GM21717 (cell line): ENCODE measurements around the gene COL13A1.

Experiments used
- ATAC-seq: cut with Tn5 transposase; IDR thresholded peaks from one replicate; pipeline ENCODE4 v1.9.1; 2021; ENCODE audit warnings: mild to moderate bottlenecking, moderate library complexity; ENCODE audit not compliant: unreplicated experiment

COL13A1 gene

DNA sequence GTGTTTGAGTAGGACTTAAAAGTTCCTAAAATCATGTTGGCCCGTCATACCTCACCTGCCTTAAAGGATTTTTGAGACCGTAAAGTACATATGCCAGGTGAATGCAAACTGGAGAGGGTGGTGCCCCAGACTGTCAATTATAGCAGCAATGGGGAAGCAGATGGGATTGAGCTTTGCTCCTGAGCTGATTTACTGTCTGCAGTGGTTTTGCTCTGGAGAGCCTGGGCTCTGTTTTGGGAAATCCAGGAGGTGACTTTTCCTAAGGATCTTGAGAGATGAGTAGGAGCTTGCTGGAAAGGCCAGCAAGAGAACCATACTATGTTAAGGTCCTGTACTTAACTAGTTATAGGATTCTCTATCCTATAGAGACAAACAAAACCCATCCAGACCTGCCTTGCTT lies 43.0 kb downstream of the COL13A1 start:
- ATAC-seq = no peak

DNA sequence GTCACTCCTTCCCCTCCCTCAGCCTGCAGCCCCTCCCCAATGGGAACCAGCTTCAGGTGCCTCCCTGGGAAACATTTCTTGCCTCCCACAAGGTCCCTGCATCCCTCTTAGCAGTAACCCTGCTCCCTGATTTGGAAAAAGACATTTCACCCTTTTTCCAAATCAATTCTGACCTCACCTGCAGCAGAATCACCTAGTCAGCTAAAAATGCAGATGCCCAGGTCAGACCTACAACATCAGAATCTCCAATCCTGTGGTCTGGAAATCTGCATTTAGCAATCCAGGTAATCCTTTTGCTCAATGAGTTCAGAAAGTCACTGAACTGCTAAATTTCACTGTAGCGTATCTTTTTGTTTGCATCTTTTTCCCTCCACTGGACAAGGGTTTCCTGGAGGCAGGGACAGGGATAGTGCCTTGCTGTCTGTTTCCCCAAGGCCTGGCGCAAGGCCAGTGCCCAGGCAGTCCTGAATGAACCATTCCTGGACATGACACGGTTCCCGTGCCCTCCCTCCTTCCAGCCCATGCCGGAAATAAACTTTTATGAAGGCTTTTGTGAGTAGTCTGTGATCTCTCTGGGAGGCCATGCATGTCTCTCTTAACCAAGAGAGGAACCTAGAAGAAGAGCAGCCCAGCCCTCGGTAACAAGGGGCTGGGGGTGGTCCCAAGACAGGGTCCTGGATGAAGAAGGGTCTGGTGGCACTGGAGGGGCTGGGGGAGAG lies 44.0 kb downstream of the COL13A1 start:
- no peak for ATAC-seq

- ATAC-seq = no peak
These were observed 44.7 kb downstream of the COL13A1 start for GRCh38 chr10:69846293-69846921.

DNA sequence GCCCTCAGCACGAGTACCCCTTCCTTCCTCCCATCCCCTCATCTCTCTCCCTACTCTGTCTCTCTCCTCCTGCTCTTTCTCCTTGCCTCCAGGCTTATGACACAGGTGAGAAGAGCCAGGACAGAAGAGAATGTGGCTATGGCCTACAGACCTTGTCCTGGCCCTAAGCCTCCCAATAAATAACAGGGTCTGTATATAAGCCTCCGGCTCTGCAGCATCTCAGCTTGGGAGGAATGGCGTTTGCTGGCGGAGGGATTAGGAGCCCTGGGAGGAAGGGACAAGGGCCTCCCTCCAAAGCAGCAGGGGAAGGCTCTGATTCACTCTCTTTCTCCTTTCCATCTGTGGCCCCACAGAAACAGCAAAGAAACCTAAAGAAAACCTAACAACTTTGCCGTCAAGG lies 45.8 kb downstream of the COL13A1 start:
- ATAC-seq = no peak

DNA sequence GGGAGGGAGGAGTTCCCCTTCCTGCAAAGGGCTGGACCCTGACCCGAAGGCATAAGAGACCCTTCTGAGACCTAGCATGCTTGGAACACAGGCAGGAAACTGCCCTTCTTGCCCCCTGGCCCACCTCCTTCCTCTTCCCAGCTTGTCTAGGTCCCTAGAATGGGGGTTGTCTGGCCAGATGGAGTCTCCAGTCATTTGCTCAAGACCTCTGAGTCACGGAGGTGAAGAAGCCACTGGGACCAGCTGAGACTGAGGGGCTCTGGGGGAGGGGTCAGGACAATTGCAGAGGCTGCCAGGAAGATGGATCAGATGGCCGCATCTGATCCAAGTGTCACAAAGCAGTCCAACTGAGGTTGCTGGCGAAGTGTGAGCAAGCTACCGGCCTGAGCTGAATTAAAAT lies 46.2 kb downstream of the COL13A1 start:
- no peak for ATAC-seq

GRCh38 chr10:69848454-69848853 lies 46.7 kb downstream of the COL13A1 start:
- no peak for ATAC-seq

GRCh38 chr10:69849825-69850224 lies 48.1 kb downstream of the COL13A1 start:
- no peak for ATAC-seq

DNA sequence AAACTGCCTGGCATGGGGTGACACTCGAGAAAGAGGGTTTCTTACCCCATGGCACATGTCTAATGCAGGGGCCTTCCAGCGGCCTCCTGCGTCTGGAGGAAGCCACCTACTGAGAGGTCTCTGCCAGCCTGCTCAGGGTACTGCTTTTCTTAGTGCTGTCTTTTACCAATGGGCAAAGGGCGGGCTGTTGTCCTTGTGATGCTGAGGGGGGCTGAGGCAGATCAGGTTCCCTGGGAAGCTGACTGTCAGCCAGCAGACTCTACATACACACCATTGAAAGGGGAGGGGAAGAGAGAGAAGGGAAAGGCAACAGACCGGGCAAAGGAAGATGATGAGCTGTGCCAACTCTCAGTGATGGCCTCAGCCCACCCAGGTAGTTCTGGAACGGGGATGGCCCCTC lies 48.7 kb downstream of the COL13A1 start:
- no peak for ATAC-seq

DNA sequence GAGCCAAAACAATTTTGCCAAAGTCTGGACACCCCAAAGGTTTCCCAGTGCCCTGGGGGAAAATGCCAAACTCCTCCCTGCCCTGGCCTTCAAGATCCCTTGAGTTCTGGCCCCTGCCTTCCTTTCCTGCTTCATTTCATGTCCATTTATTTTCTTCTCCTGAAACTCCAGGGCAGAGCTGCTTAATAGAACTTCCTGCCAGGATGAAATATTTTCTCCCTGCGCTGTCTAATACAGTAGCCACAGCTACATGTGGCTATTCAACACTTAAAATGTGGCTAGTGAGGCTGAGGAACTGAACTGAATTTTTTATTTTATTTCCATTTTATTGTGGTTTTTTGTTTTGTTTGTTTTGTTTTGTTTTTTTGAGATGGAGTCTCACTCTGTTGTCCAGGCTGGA lies 49.6 kb downstream of the COL13A1 start:
- no peak for ATAC-seq

GRCh38 chr10:69853064-69853463 lies 51.4 kb downstream of the COL13A1 start:
- ATAC-seq = no peak

DNA sequence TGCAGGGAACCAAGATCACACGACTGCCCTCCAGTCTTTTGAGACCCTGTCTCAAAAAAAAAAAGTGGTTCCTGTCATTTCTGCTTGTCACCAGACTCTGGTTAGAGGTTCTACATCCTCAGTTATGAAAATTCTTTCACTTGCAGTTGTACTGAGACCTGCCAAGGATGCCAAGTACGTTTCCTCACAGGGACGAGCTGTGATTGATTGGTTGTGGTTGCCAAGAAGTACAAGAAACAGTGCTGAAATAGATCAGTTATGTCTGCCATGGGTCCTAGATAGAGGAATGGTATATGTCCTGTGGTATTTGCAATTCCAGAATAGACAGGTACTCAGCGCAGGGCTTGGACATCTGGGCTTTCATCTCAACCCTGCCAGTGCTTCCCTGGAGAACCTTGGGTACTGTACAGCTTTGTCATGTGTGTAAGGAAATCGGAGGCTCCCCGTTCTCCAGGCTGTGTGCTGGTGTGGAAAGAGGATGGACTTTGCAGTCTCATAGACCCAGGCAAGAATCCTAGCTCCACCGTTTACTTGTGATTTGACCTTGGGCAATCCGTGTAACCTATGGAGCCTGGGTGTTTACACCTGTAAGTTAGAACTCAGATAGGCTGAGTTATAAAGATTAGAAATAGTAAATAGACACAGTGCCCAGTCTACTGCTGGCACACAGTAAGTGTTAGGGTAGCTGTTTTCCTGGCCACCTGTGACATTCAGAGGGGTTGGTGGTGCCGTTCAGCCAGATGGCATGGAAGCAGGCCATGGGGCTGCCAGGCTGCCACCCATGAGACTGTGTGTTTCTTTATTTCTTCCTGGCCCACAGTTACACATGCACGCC lies 53.0 kb downstream of the COL13A1 start:
- ATAC-seq = no peak

DNA sequence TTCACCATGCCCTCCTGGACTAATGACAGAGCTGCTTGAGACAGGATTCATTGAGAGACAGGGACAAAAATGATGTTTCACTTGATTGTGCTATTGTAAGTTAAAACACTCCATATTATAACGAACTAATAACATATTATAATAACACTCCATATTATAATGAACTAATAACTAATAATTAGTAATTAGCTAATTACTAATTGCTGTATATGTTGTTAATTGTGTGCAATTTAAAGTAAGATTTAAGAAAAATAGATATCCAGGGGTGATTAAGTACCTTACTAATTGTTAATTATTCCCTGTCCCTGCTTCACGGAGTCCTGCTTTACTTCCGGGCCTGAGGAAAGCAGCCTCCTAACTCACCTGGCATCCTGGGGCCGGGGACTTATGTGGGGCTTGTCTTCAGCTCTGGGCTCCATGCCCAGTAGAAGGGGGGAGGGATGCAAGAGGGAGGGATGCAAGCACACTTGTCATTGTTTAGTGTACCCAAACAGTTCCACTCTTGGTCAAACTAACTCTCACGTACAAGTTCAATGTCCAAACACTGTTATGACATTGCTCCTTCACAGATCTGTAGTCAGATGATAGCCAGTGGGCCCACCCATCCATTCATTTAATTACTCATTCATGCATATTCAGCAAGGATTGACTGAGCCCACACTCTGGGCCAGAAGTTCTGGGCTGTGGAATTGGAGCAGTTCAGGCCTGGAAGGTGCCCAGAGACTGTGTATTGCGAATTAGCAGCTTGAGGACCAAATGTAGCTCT lies 53.8 kb downstream of the COL13A1 start:
- ATAC-seq = no peak

- no peak for ATAC-seq
These were observed 55.0 kb downstream of the COL13A1 start for GRCh38 chr10:69856601-69857166.

DNA sequence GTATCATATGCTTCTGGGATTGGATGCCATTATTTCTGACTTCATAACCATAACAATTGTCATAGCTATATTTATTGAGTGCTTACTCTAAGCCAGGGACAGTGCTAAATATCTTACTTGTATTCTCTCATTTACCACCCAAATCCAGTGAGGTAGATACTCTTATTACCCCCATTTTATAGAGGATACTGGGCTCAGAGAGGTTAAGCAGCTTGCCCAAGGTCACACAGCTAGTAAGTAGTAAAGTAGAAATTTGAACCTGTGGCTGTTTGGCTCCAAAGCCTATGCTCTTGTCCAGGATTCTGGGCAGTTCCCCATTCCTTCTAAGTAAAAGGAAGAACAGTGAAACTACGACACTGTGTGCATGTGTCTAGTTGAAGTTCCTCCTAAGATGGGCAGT lies 56.5 kb downstream of the COL13A1 start:
- ATAC-seq = no peak

- ATAC-seq = no peak
These were observed 58.6 kb downstream of the COL13A1 start for GRCh38 chr10:69860271-69860670.

DNA sequence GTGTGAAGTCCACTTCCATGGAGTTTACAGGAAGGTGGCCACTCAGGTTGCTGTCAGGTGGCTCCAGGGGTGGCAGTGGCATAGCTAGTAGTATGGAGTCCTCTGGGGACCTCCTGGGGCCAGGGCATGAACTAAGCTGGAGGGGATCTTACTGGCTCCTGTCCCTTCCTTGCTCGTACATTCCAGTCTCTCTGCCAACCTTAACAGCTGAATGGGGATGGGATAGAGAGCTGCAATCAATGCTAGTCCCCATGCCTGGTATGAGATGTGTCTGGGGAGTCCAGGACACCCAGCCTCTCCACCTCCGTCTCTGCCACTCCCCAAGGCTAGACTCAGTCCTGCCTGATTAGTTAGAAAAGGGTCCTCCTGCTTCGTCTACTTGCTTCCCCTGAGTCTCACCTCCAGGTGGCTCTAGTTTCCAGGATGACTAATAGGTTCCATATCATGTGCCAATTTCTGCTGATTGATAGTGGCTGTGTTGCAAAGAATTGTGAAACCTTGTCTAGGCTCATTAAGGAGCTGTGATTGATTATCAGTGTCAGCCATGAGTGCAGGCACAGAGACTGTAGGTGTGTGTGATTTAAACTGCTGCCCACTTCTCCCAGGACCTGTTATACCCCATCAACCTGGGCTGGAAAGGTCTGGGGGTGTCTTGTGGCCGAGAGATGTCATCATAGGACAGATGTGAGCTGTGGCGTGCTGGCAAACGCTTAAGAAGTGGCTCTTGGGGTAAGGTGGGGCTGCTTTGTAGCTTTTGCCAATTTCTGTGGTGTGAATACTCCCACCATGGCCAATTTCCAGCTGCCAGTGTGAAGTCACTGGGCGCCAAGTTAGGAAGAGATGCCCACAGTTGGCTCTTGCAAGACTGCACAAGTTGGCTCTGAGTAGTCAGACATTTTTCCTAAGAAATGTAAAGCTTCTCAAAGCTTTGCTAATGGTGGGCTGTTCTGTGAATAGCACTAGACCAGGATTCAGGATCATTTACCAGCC lies 59.8 kb downstream of the COL13A1 start:
- no peak for ATAC-seq

DNA sequence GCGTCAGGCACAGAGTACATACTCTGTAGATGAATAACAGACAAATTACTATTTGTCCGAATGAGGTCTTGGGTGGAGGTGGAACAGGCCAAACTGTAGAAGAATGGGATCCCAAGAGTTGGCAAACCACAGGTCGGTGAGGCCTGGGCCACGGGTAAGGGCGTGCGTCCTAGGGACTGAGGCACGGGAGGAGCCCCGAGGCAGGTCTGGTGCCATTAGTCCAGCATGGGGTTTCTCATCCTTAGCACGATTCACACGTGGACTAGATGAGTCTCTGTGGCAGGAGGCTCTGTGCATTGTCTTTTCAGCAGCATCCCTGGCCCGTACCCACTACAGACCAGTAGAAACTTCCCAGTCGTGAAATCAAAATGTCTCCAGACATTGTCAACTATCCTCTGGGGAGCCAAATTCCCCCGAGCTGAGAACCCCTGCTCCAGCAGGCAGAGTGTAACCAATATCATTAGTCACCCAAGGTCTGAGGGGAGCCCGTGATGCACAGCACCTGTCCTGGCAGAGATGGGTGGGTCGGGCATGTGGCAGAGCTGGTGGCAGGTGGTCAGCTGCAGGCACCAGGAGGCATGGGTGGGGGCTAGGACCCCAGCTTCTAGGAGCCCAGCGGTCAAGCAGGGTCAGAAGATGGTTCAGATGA lies 61.3 kb downstream of the COL13A1 start:
- ATAC-seq = no peak

- no peak for ATAC-seq
These were observed 61.9 kb downstream of the COL13A1 start for GRCh38 chr10:69863580-69863979.

DNA sequence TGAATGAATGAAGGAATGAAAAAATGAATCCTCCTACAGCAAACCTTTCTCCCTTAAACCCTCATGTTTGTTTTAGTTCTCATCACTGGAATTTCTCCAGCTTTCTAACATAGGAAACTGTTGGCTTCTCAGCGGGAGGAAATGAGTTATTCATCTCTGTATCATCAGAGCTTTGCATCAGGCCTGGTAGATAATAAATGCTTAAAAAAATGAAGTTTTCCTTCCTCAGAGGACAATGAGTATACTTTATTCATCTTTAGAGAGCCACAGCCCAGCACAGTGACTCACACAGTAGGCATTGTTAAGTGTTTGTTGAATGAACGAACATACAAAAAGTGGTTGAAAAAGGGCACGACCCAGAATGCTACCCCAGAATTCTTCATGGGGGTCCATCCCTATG lies 62.6 kb downstream of the COL13A1 start:
- ATAC-seq = no peak
